DND-41 (cell line): Measurements from ENCODE around the gene ZNRF4.

Experiments
- ATAC-seq: fragments of 200-7000 bp; cut with Tn5 transposase; 3 replicates; pipeline ENCODE4 v1.9.1; 2021; ENCODE audit warnings: low read depth; ENCODE audit not compliant: insufficient read depth
- DNase-seq: peaks from one replicate; pipeline ENCODE4 v3.0.0-alpha.2; 2020
- H2AFZ ChIP-seq: 2 replicates; pipeline ENCODE4 v1.6.0; 2012; ENCODE audit warnings: low read depth, low read length
- H3K27ac ChIP-seq: 2 replicates; pipeline ENCODE4 v1.5.1; 2012; ENCODE audit warnings: low read length, inconsistent platforms
- H3K27me3 ChIP-seq: fragments of 200-600 bp; sonication (generic); 2 replicates; pipeline ENCODE4 v1.6.0; 2012; ENCODE audit warnings: low read length, mild to moderate bottlenecking, inconsistent platforms; ENCODE audit not compliant: insufficient read depth, poor library complexity
- H3K36me3 ChIP-seq: 2 replicates; pipeline ENCODE4 v1.5.1; 2012; ENCODE audit warnings: low read length, inconsistent platforms; ENCODE audit not compliant: insufficient read depth
- H3K4me1 ChIP-seq: 2 replicates; pipeline ENCODE4 v1.5.1; 2012; ENCODE audit warnings: mild to moderate bottlenecking, low read length; ENCODE audit not compliant: insufficient read depth
- H3K4me2 ChIP-seq: 2 replicates; pipeline ENCODE4 v1.6.0; 2012; ENCODE audit warnings: mild to moderate bottlenecking, moderate library complexity, low read length, inconsistent platforms; ENCODE audit not compliant: insufficient read depth
- H3K4me3 ChIP-seq, 2 experiments: fragments of 200-600 bp in 1 of 2; shearing (Covaris generic) in 1 of 2; 2 replicates each; pipeline ENCODE4 v1.5.1; 2012 to 2016; ENCODE audit warnings: inconsistent platforms in 2 of 2, low read length in 2 of 2, mild to moderate bottlenecking in 2 of 2, low read depth in 1 of 2, moderate library complexity in 1 of 2
- H3K79me2 ChIP-seq: 2 replicates; pipeline ENCODE4 v1.6.0; 2012; ENCODE audit warnings: low read length, inconsistent platforms; ENCODE audit not compliant: insufficient read depth
- H3K9ac ChIP-seq: 2 replicates; pipeline ENCODE4 v1.6.0; 2012; ENCODE audit warnings: low read depth, mild to moderate bottlenecking, inconsistent platforms, low read length, moderate library complexity
- H3K9me3 ChIP-seq: 2 replicates; pipeline ENCODE4 v1.5.1; 2012; ENCODE audit warnings: low read length, moderate library complexity, mild to moderate bottlenecking, inconsistent platforms; ENCODE audit not compliant: insufficient read depth, severe bottlenecking
- H4K20me1 ChIP-seq: 2 replicates; pipeline ENCODE4 v1.6.0; 2012; ENCODE audit warnings: low read length; ENCODE audit not compliant: insufficient read depth
- EZH2 ChIP-seq: IDR thresholded peaks from 3 replicates; pipeline ENCODE4 v1.6.1; 2012; ENCODE audit warnings: borderline replicate concordance, low read depth, mild to moderate bottlenecking, moderate library complexity, low read length, inconsistent platforms; ENCODE audit not compliant: severe bottlenecking
- TF ChIP-seq, protein P1 (sequence below): IDR thresholded peaks from 2 replicates; pipeline ENCODE4 v1.5.1; 2012; ENCODE audit warnings: borderline replicate concordance, low read length, moderate library complexity, mild to moderate bottlenecking; ENCODE audit not compliant: poor library complexity, severe bottlenecking; ENCODE audit errors: extremely low read depth

ZNRF4 gene

DNA sequence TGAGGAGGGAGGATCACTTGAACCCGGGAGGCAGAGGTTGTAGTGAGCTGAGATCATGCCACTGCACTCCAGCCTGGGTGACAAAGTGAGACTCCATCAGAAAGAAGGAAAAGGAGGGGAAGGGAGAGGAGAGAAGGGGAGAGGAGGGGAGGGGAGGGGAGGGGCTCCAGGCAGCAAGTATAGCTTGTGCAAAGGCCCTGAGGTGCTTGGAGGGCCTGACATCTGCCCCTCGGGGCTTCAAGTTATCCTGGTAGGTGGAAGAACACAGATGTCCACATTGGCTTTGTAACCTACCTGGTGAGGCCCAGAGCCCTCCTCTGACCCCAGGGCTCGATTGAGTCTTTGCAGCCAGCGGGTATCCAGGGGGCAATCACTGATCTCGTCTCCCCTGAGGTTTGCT lies 11.5 kb upstream of the ZNRF4 start:
- no peak overlapping the region for H3K4me3 ChIP-seq
- H3K79me2 ChIP-seq = no peaks in the 10 kb centered on the region
- DNase-seq = no peak
- TF ChIP-seq, protein P1, sequence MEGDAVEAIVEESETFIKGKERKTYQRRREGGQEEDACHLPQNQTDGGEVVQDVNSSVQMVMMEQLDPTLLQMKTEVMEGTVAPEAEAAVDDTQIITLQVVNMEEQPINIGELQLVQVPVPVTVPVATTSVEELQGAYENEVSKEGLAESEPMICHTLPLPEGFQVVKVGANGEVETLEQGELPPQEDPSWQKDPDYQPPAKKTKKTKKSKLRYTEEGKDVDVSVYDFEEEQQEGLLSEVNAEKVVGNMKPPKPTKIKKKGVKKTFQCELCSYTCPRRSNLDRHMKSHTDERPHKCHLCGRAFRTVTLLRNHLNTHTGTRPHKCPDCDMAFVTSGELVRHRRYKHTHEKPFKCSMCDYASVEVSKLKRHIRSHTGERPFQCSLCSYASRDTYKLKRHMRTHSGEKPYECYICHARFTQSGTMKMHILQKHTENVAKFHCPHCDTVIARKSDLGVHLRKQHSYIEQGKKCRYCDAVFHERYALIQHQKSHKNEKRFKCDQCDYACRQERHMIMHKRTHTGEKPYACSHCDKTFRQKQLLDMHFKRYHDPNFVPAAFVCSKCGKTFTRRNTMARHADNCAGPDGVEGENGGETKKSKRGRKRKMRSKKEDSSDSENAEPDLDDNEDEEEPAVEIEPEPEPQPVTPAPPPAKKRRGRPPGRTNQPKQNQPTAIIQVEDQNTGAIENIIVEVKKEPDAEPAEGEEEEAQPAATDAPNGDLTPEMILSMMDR = no peak
- TF ChIP-seq EZH2 = no peak
- no peaks in the 10 kb centered on the region for H3K4me1 ChIP-seq
- no peaks in the 10 kb centered on the region for H3K36me3 ChIP-seq
- H3K27ac ChIP-seq = no peak overlapping the region
- H2AFZ ChIP-seq = no peak overlapping the region
- H3K9me3 ChIP-seq = no peaks in the 10 kb centered on the region
- H3K27me3 ChIP-seq = no peaks in the 10 kb centered on the region
- no peak overlapping the region for H3K4me2 ChIP-seq
- H4K20me1 ChIP-seq = no peaks in the 10 kb centered on the region
- no peak for ATAC-seq
- no peak overlapping the region for H3K9ac ChIP-seq

DNA sequence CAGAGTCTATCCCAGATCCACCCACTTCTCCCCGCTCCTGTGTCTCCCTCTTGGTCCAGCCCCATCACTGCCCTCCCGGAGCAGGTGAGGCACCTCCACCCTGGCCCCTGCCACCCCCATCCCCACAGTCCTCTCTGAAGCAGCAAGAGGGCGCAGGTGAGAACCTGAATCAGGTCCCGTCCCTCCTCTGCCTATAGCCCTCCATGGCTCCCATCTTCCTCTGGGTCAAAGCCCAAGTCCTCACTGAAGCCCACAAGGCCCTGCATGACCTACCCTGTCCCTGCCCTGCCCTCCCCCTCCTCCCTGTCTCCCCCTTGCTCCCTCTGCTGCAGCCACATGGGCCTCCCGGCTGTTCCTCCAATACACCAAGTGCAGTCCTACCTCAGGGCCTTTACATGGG lies 10.8 kb upstream of the ZNRF4 start:
- no peak overlapping the region for H3K4me3 ChIP-seq
- no peak overlapping the region for H3K27ac ChIP-seq
- no peaks in the 10 kb centered on the region for H3K27me3 ChIP-seq
- no peaks in the 10 kb centered on the region for H4K20me1 ChIP-seq
- no peak for ATAC-seq
- no peak overlapping the region for H2AFZ ChIP-seq
- H3K9me3 ChIP-seq = no peaks in the 10 kb centered on the region
- TF ChIP-seq, protein P1 = no peak
- TF ChIP-seq EZH2 = no peak
- no peaks in the 10 kb centered on the region for H3K36me3 ChIP-seq
- no peaks in the 10 kb centered on the region for H3K4me1 ChIP-seq
- no peak overlapping the region for H3K4me2 ChIP-seq
- H3K9ac ChIP-seq = no peak overlapping the region
- no peaks in the 10 kb centered on the region for H3K79me2 ChIP-seq
- no peak for DNase-seq

DNA sequence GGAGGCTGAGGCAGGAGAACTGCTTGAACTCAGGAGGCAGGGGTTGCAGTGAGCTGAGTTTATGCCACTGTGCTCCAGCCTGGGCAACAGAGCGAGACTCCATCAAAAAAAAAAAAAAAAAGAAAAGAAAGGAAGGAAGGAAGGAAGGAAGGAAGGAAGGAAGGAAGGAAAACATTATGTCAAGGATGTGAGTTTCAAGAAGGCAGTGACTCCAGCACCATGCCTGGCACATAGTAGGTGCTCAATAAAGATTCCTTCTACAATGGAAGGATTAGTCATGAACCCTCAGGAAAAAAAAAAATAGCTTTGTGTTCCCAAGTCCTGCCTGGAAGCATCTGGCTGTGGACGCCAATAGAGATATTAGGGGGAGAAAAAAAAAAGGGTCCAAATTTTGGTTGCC lies 10.1 kb upstream of the ZNRF4 start:
- Histone ChIP-seq H3K4me3 (no peak overlapping the region), H3K9ac (no peak overlapping the region), H3K9me3 (no peaks in the 10 kb centered on the region), H3K4me2 (no peak overlapping the region), H3K4me1 (no peaks in the 10 kb centered on the region), H3K27ac (no peak overlapping the region), H3K36me3 (no peaks in the 10 kb centered on the region), H3K79me2 (no peaks in the 10 kb centered on the region), H2AFZ (no peak overlapping the region), H4K20me1 (no peaks in the 10 kb centered on the region), H3K27me3 (no peaks in the 10 kb centered on the region)
- ATAC-seq (no peak), DNase-seq (no peak)
- no peak for TF ChIP-seq EZH2
- TF ChIP-seq, protein P1 = no peak

DNA sequence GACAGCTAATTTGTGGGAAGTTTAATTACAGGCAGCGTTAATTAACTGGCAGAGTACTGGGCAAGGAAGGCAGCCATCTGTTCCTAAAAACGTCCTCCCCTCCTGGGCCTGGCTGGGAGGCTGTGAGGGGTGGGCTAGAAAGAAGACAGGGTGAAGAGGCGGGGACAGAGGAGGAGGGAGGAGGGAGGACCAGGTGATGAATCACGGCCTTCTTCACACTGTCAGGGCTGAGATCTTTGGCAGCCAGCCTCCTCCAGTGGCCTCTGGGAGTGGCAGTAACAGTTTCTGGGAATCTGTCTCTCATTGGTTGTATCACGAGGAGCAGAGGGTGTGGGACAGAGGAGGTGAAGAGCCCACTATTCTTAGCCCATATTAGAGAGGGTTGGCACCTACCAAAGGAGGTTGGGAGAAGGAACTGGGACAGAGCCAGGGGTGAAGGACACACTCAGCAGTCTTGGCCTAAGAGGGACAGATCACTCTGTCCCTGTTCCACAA lies 9.6 kb upstream of the ZNRF4 start:
- H3K4me1 ChIP-seq = no peaks in the 10 kb centered on the region
- no peaks in the 10 kb centered on the region for H3K27me3 ChIP-seq
- DNase-seq (no peak), ATAC-seq (no peak)
- no peak overlapping the region for H3K27ac ChIP-seq
- H3K36me3 ChIP-seq = no peaks in the 10 kb centered on the region
- H3K79me2 ChIP-seq = no peaks in the 10 kb centered on the region
- H3K9me3 ChIP-seq = no peaks in the 10 kb centered on the region
- H2AFZ ChIP-seq = no peak overlapping the region
- no peak for TF ChIP-seq EZH2
- TF ChIP-seq, protein P1 = no peak
- no peaks in the 10 kb centered on the region for H4K20me1 ChIP-seq
- no peak overlapping the region for H3K9ac ChIP-seq
- no peak overlapping the region for H3K4me2 ChIP-seq
- no peak overlapping the region for H3K4me3 ChIP-seq
